Upper lobe of left lung (tissue), 6 donors: ENCODE results near the gene DDR2. TPM values are rescaled to one million over a fixed set of nuclear protein-coding genes. Genes with fewer than 3 reads are reported as not detected.
"Not testable (repeated sequence)": the region's sequence is repeated elsewhere in the genome, so short reads cannot be mapped to it uniquely, and the experiment has no call there.

Experiments used
- ATAC-seq, 2 donors: fragments of 200-7000 bp; cut with Tn5 transposase; one replicate each; pipeline ENCODE4 v1.9.1; 2022; ENCODE audit warnings: mild to moderate bottlenecking in 2 of 2, moderate library complexity in 2 of 2; ENCODE audit not compliant: low FRiP score in 2 of 2
- DNase-seq, 2 donors: peaks; one replicate each; pipeline ENCODE4 v3.0.0-alpha.2; 2019 to 2020
- H3K27ac ChIP-seq, 4 donors: fragments of 200-600 bp; sonication (generic); one replicate each; pipeline ENCODE4 v1.5.1; 2016 to 2019
- H3K27me3 ChIP-seq, 4 donors: fragments of 200-600 bp; sonication (generic); one replicate each; pipeline ENCODE4 v1.5.1; 2017 to 2019
- H3K36me3 ChIP-seq, 4 donors: fragments of 200-600 bp; sonication (generic); one replicate each; pipeline ENCODE4 v1.5.1; 2016 to 2019
- H3K4me1 ChIP-seq, 4 donors: fragments of 200-600 bp; sonication (generic); one replicate each; pipeline ENCODE4 v1.5.1; 2018 to 2019
- H3K4me3 ChIP-seq, 4 donors: fragments of 200-600 bp; sonication (generic); one replicate each; pipeline ENCODE4 v1.5.1; 2017 to 2019; ENCODE audit warnings: mild to moderate bottlenecking in 2 of 4, moderate library complexity in 1 of 4
- H3K9me3 ChIP-seq, 4 donors: fragments of 200-600 bp; sonication (generic); one replicate each; pipeline ENCODE4 v1.5.1; 2018 to 2019
- CTCF ChIP-seq, 6 experiments: fragments of 450-650 bp in 4 of 6; fragments of 200-600 bp in 2 of 6; sonication (generic) in 2 of 6; IDR thresholded peaks; one replicate each; pipeline ENCODE4 v1.5.1; 2016 to 2019; ENCODE audit warnings: antibody characterized with exemption in 6 of 6
- EP300 ChIP-seq, 4 donors: sonication (generic); formaldehyde crosslinking; IDR thresholded peaks; one replicate each; pipeline ENCODE4 v1.5.1; 2017; ENCODE audit warnings: antibody characterized with exemption in 4 of 4, control low read depth in 2 of 4
- POLR2A ChIP-seq, 4 donors: fragments of 450-650 bp; IDR thresholded peaks; one replicate each; pipeline ENCODE4 v1.5.1; 2016 to 2017; ENCODE audit warnings: antibody characterized with exemption in 4 of 4, mild to moderate bottlenecking in 2 of 4
- POLR2AphosphoS5 ChIP-seq, 2 donors: sonication (generic); formaldehyde crosslinking; IDR thresholded peaks; one replicate each; pipeline ENCODE4 v1.5.1; 2017; ENCODE audit warnings: antibody characterized with exemption in 2 of 2
- whole genome bisulfite sequencing, 2 donors: methylation state at CpG; one replicate each; pipeline ENCODE4 v1.1.5; 2017 to 2018; 5-methylcytosine and 5-hydroxymethylcytosine counted together
- total RNA-seq, 6 donors: library from RNA; depleted of rRNA in 4 of 6; stranded (reverse); fragments of >200 nt in 4 of 6; gene quantifications; one replicate each; pipeline versions ENCODE4 v1.1.0 to v1.2.1, GENCODE V29; 2016 to 2021
- donor health status: DM: no; HTN: no; CAD: no; lungs with moderate emphysema.
- donor health status: DM: no; HTN: yes; CAD: no; lungs with severe emphysema.

The DDR2 gene
- total RNA-seq, 6 donors from 2014 or later = 10.5 to 53.3 (median 23.0) TPM

- Histone ChIP-seq H3K9me3 (no peaks in the 10 kb centered on the region), H3K27ac (no peak overlapping the region), H3K27me3 (no peaks in the 10 kb centered on the region), H3K36me3 (peaks cover 3 to 69% (median 23%) of the 10 kb centered on the region in 4 donors), H3K4me3 (no peak overlapping the region), H3K4me1 (no peaks in the 10 kb centered on the region)
- WGBS, 2 donors = 85 to 100% methylated on average over 2 of the region's 2 CpGs
- no peak for TF ChIP-seq POLR2A (IDR thresholded peaks at IDR 0.05)
- no peak for TF ChIP-seq EP300 (IDR thresholded peaks at IDR 0.05)
- no peak for TF ChIP-seq POLR2AphosphoS5 (IDR thresholded peaks at IDR 0.05)
- no peak for TF ChIP-seq CTCF (IDR thresholded peaks at IDR 0.05)
- no peak for ATAC-seq
- DNase-seq = no peak
Observed at GRCh38 chr1:162590686-162591085, 41.6 kb upstream of the DDR2 start.

GRCh38 chr1:162596514-162597170 lies 35.6 kb upstream of the DDR2 start:
- Histone ChIP-seq H3K4me1 (no peaks in the 10 kb centered on the region), H3K4me3 (no peak overlapping the region), H3K27ac (no peak overlapping the region), H3K9me3 (no peaks in the 10 kb centered on the region), H3K27me3 (no peaks in the 10 kb centered on the region), H3K36me3 (peaks cover 6 to 73% (median 26%) of the 10 kb centered on the region in 4 donors)
- DNase-seq = no peak
- no peak for ATAC-seq
- TF ChIP-seq CTCF (IDR thresholded peaks at IDR 0.05) (no peak), POLR2AphosphoS5 (IDR thresholded peaks at IDR 0.05) (no peak), EP300 (IDR thresholded peaks at IDR 0.05) (no peak), POLR2A (IDR thresholded peaks at IDR 0.05) (no peak)
- WGBS, 2 donors = 76 to 93% methylated on average over 2 of the region's 2 CpGs

- no peak for TF ChIP-seq POLR2A (IDR thresholded peaks at IDR 0.05)
- TF ChIP-seq POLR2AphosphoS5 (IDR thresholded peaks at IDR 0.05) = no peak
- TF ChIP-seq EP300 (IDR thresholded peaks at IDR 0.05) = no peak
- Histone ChIP-seq H3K9me3 (no peaks in the 10 kb centered on the region), H3K36me3 (peaks cover 3 to 76% (median 19%) of the 10 kb centered on the region in 4 donors), H3K4me3 (no peak overlapping the region), H3K27me3 (no peaks in the 10 kb centered on the region), H3K27ac (no peak overlapping the region), H3K4me1 (no peaks in the 10 kb centered on the region)
- no peak for ATAC-seq
- no peak for DNase-seq
- 94 to 95% methylated on average over 1 of the region's 1 CpG for WGBS, 2 donors
Observed at GRCh38 chr1:162599451-162599850, 32.8 kb upstream of the DDR2 start.

GRCh38 chr1:162603117-162603516 lies 29.1 kb upstream of the DDR2 start:
- H3K27me3 ChIP-seq, DNase-seq, ATAC-seq, H3K4me1 ChIP-seq, H3K27ac ChIP-seq, H3K9me3 ChIP-seq, H3K4me3 ChIP-seq: not testable (repeated sequence)
- H3K36me3 ChIP-seq = peaks cover 3 to 50% (median 12%) of the 10 kb centered on the region in 4 donors
- WGBS, 2 donors = 92 to 100% methylated on average over 2 of the region's 2 CpGs

GRCh38 chr1:162605225-162605927 lies 26.9 kb upstream of the DDR2 start:
- WGBS, 2 donors = 94 to 96% methylated on average over 3 of the region's 3 CpGs
- Histone ChIP-seq H3K4me1 (no peaks in the 10 kb centered on the region), H3K27ac (no peak overlapping the region), H3K4me3 (no peak overlapping the region), H3K9me3 (no peaks in the 10 kb centered on the region), H3K27me3 (no peaks in the 10 kb centered on the region), H3K36me3 (peaks cover 0 to 29% (median 5%) of the 10 kb centered on the region in 4 donors)
- DNase-seq (no peak), ATAC-seq (peak in 1 of 2 donors; percentile 43)
- no peak for TF ChIP-seq POLR2AphosphoS5 (IDR thresholded peaks at IDR 0.05)
- TF ChIP-seq POLR2A (IDR thresholded peaks at IDR 0.05) = no peak

- 94 to 97% methylated on average over 2 of the region's 2 CpGs for WGBS, 2 donors
- Histone ChIP-seq H3K36me3 (no peaks in the 10 kb centered on the region), H3K27ac (no peak overlapping the region), H3K4me1 (peaks cover 2 to 14% (median 8%) of the 10 kb centered on the region in 4 donors), H3K4me3 (no peak overlapping the region), H3K27me3 (no peaks in the 10 kb centered on the region), H3K9me3 (no peaks in the 10 kb centered on the region)
- DNase-seq (no peak), ATAC-seq (no peak)
- TF ChIP-seq POLR2A (IDR thresholded peaks at IDR 0.05) = no peak
Observed at GRCh38 chr1:162609306-162609705, 23.0 kb upstream of the DDR2 start.
